WTC11 (cell line): ENCODE data around the gene ZCWPW1. TPM values are rescaled to one million over a fixed set of nuclear protein-coding genes. Genes with fewer than 3 reads are reported as not detected.

Experiments
- ATAC-seq: fragments of 200-7000 bp; cut with Tn5 transposase; 2 replicates; pipeline ENCODE4 v1.10.0; 2021; ENCODE audit warnings: mild to moderate bottlenecking, moderate library complexity
- CTCF ChIA-PET: fragments of 300-600 bp; sonication (Branson Sonifier 250); formaldehyde crosslinking; loops from one replicate; lab custom pipeline; 2021; ENCODE audit warnings: antibody characterized with exemption; lab: Charles Lee
- POLR2A ChIA-PET: fragments of 350-600 bp; sonication (Branson Sonifier 250); formaldehyde crosslinking; loops from one replicate; lab custom pipeline; 2021; ENCODE audit warnings: antibody characterized with exemption; lab: Charles Lee
- DNase-seq: peaks from one replicate; pipeline ENCODE4 v3.0.0; 2021; ENCODE audit warnings: low spot score
- H3K27ac Mint-ChIP-seq: 2 replicates; pipeline ENCODE4 v1.8.0; 2021; ENCODE audit warnings: mixed read lengths
- H3K27me3 Mint-ChIP-seq: 2 replicates; pipeline ENCODE4 v1.8.0; 2021; ENCODE audit warnings: low read depth, mild to moderate bottlenecking, moderate library complexity, mixed read lengths
- H3K36me3 Mint-ChIP-seq: 2 replicates; pipeline ENCODE4 v1.8.0; 2021; ENCODE audit warnings: mixed read lengths
- H3K4me1 Mint-ChIP-seq: 2 replicates; pipeline ENCODE4 v1.8.0; 2022; ENCODE audit warnings: mixed read lengths
- H3K4me3 Mint-ChIP-seq: 2 replicates; pipeline ENCODE4 v1.8.0; 2021; ENCODE audit warnings: mild to moderate bottlenecking, moderate library complexity, mixed read lengths
- H3K9me3 Mint-ChIP-seq: 2 replicates; pipeline ENCODE4 v1.8.0; 2021; ENCODE audit warnings: mixed read lengths
- ATF2 ChIP-seq: sonication (generic); formaldehyde crosslinking; IDR thresholded peaks from 2 replicates; pipeline ENCODE4 v1.8.1; 2022; ENCODE audit warnings: low read depth, missing genetic modification reagents, borderline replicate concordance
- CREM ChIP-seq: sonication (generic); formaldehyde crosslinking; IDR thresholded peaks from 2 replicates; pipeline ENCODE4 v1.8.1; 2022; ENCODE audit warnings: mild to moderate bottlenecking, missing genetic modification reagents, moderate library complexity
- ERG ChIP-seq: fragments of 250-450 bp; sonication (Bioruptor Pico); IDR thresholded peaks from 2 replicates; pipeline ENCODE4 v1.8.0; 2021; ENCODE audit warnings: mild to moderate bottlenecking
- ETV6 ChIP-seq: sonication (generic); formaldehyde crosslinking; IDR thresholded peaks from 2 replicates; pipeline ENCODE4 v1.8.1; 2022; ENCODE audit warnings: mild to moderate bottlenecking, missing genetic modification reagents
- FOXP4 ChIP-seq: sonication (generic); formaldehyde crosslinking; IDR thresholded peaks from 2 replicates; pipeline ENCODE4 v1.8.0; 2022; ENCODE audit warnings: mild to moderate bottlenecking, missing genetic modification reagents
- GABPB1 ChIP-seq: sonication (generic); formaldehyde crosslinking; IDR thresholded peaks from 2 replicates; pipeline ENCODE4 v1.8.1; 2023; ENCODE audit warnings: mild to moderate bottlenecking, missing genetic modification reagents
- HMGA2 ChIP-seq: fragments of 250-450 bp; sonication (Bioruptor Pico); IDR thresholded peaks from 2 replicates; pipeline ENCODE4 v1.4.0; 2021; ENCODE audit warnings: mild to moderate bottlenecking, moderate library complexity
- HMGXB4 ChIP-seq: sonication (generic); formaldehyde crosslinking; IDR thresholded peaks from 2 replicates; pipeline ENCODE4 v1.8.1; 2023; ENCODE audit warnings: mild to moderate bottlenecking, moderate library complexity, missing genetic modification reagents
- KAT7 ChIP-seq: sonication (generic); formaldehyde crosslinking; IDR thresholded peaks from 2 replicates; pipeline ENCODE4 v1.8.1; 2023; ENCODE audit warnings: missing genetic modification reagents, mild to moderate bottlenecking, borderline replicate concordance
- MAX ChIP-seq: sonication (generic); formaldehyde crosslinking; IDR thresholded peaks from 2 replicates; pipeline ENCODE4 v1.8.0; 2022; ENCODE audit warnings: mild to moderate bottlenecking, missing genetic modification reagents
- MLX ChIP-seq: sonication (generic); formaldehyde crosslinking; IDR thresholded peaks from 2 replicates; pipeline ENCODE4 v1.8.1; 2023; ENCODE audit warnings: mild to moderate bottlenecking, missing genetic modification reagents, moderate library complexity
- MYBL2 ChIP-seq: sonication (generic); formaldehyde crosslinking; IDR thresholded peaks from 2 replicates; pipeline ENCODE4 v1.8.1; 2023; ENCODE audit warnings: mild to moderate bottlenecking, moderate library complexity, missing genetic modification reagents
- NFATC4 ChIP-seq: fragments of 250-450 bp; sonication (Bioruptor Pico); IDR thresholded peaks from 2 replicates; pipeline ENCODE4 v1.9.0; 2021; ENCODE audit warnings: mild to moderate bottlenecking
- NR3C1 ChIP-seq: sonication (generic); formaldehyde crosslinking; conservative IDR thresholded peaks from 2 replicates; pipeline ENCODE4 v1.8.1; 2023; ENCODE audit warnings: low read depth, mild to moderate bottlenecking, missing genetic modification reagents
- SMAD4 ChIP-seq: sonication (generic); formaldehyde crosslinking; IDR thresholded peaks from 2 replicates; pipeline ENCODE4 v1.8.0; 2022; ENCODE audit warnings: mild to moderate bottlenecking, missing genetic modification reagents
- TP53 ChIP-seq: sonication (generic); formaldehyde crosslinking; IDR thresholded peaks from 2 replicates; pipeline ENCODE4 v1.8.1; 2023; ENCODE audit warnings: mild to moderate bottlenecking, missing genetic modification reagents
- ZMAT4 ChIP-seq: fragments of 250-450 bp; sonication (Bioruptor Pico); IDR thresholded peaks from 2 replicates; pipeline ENCODE4 v1.9.0; 2021; ENCODE audit warnings: mild to moderate bottlenecking
- ZNF416 ChIP-seq: fragments of 250-450 bp; sonication (Bioruptor Pico); IDR thresholded peaks from 2 replicates; pipeline ENCODE4 v1.9.0; 2021; ENCODE audit warnings: mild to moderate bottlenecking, inconsistent platforms
- ZSCAN18 ChIP-seq: fragments of 250-450 bp; sonication (Bioruptor Pico); IDR thresholded peaks from 2 replicates; pipeline ENCODE4 v2.1.2; 2022; ENCODE audit warnings: mild to moderate bottlenecking, moderate library complexity
- total RNA-seq: library from RNA; stranded (reverse); gene quantifications from 3 replicates; pipeline ENCODE4 v1.2.3, GENCODE V29; 2021

The ZCWPW1 gene
- total RNA-seq, 1 experiment from 2014 or later, result 1.4 TPM

- TF ChIP-seq ATF2 (no peak), ZMAT4 (CRISPR knock-in tag) (no peak), TP53 (no peak), ERG (no peak), NR3C1 (no peak), GABPB1 (CRISPR knock-in tag) (no peak), HMGA2 (no peak), CREM (CRISPR knock-in tag) (no peak), ZSCAN18 (no peak), MYBL2 (CRISPR knock-in tag) (no peak), ETV6 (CRISPR knock-in tag) (no peak), KAT7 (CRISPR knock-in tag) (no peak), NFATC4 (CRISPR knock-in tag) (no peak)
Observed at GRCh38 chr7:100477871-100478267, 49.4 kb upstream of the ZCWPW1 start (continued).

GRCh38 chr7:100476903-100477870 lies 48.7 kb upstream of the ZCWPW1 start:
- ATAC-seq, result peak; percentile 8; the same call in 1 of the 2 replicates
- no peaks in the 10 kb centered on the region for H3K36me3 Mint-ChIP-seq
- DNase-seq, result peak; percentile 62
- peaks cover 20% of the 10 kb centered on the region for H3K4me1 Mint-ChIP-seq
- H3K27ac Mint-ChIP-seq, result no peak overlapping the region
- POLR2A ChIA-PET, result interaction anchor here (0.6 kb wide), 2 partner anchors 350 to 1830 kb away, joined by 3 read pairs; partner anchors contain the start of gene EPHB4
- TF ChIP-seq SMAD4 (CRISPR knock-in tag) (no peak), HMGXB4 (CRISPR knock-in tag) (peak; percentile 63; the same call in 1 of the 2 replicates)
- TF ChIP-seq, all 79 proteins: peak for 1
- CTCF ChIA-PET, result interaction anchor here (0.7 to 7.3 kb wide), 16 partner anchors 7 to 214 kb away, joined by 3 to 82 read pairs (median 4); partner anchors contain the start of genes FBXO24, LRCH4 and MOSPD3
- Mint-ChIP-seq H3K27me3 (no peaks in the 10 kb centered on the region), H3K4me3 (peak overlapping the region; percentile 49), H3K9me3 (no peaks in the 10 kb centered on the region)

GRCh38 chr7:100476101-100476780 lies 47.7 kb upstream of the ZCWPW1 start:
- ChIA-PET POLR2A (no interaction called here), CTCF (interaction anchor here (0.8 to 2.7 kb wide), 7 partner anchors 10 to 249 kb away, joined by 3 to 22 read pairs (median 4); partner anchors contain the start of gene AGFG2)
- Mint-ChIP-seq H3K36me3 (no peaks in the 10 kb centered on the region), H3K9me3 (no peaks in the 10 kb centered on the region), H3K27ac (no peak overlapping the region), H3K4me1 (peaks cover 23% of the 10 kb centered on the region), H3K27me3 (no peaks in the 10 kb centered on the region), H3K4me3 (no peak overlapping the region)
- DNase-seq (no peak), ATAC-seq (no peak)
- TF ChIP-seq MLX (CRISPR knock-in tag) (no peak), ZNF416 (no peak), ETV6 (CRISPR knock-in tag) (no peak), MAX (CRISPR knock-in tag) (no peak), MYBL2 (CRISPR knock-in tag) (no peak), ZSCAN18 (no peak), NR3C1 (no peak), FOXP4 (CRISPR knock-in tag) (no peak)
